DOHH2 (cell line): ENCODE results near the gene LAMTOR3.

Source experiments
- H3F3A ChIP-seq: fragments of 200-600 bp; sonication (generic), shearing (Covaris generic); 2 replicates; pipeline ENCODE4 v1.6.0; 2016; ENCODE audit warnings: antibody characterized with exemption, mild to moderate bottlenecking; ENCODE audit not compliant: control insufficient read depth, insufficient read depth
- H3K27ac ChIP-seq: fragments of 200-600 bp; sonication (generic); 2 replicates; pipeline ENCODE4 v1.5.1; 2014; ENCODE audit warnings: low read depth, mild to moderate bottlenecking, low read length, moderate library complexity
- H3K27me3 ChIP-seq: fragments of 200-600 bp; sonication (generic); 2 replicates; pipeline ENCODE4 v1.6.1; 2014; ENCODE audit warnings: mild to moderate bottlenecking, low read length, mixed read lengths; ENCODE audit not compliant: control insufficient read depth
- H3K36me3 ChIP-seq: fragments of 200-600 bp; sonication (generic); 2 replicates; pipeline ENCODE4 v1.6.1; 2014; ENCODE audit warnings: mild to moderate bottlenecking, low read length, moderate library complexity, mixed read lengths; ENCODE audit not compliant: control insufficient read depth
- H3K4me1 ChIP-seq: fragments of 200-600 bp; sonication (generic); 2 replicates; pipeline ENCODE4 v1.6.1; 2014; ENCODE audit warnings: mild to moderate bottlenecking, low read length, mixed read lengths; ENCODE audit not compliant: control insufficient read depth
- H3K4me2 ChIP-seq: fragments of 200-600 bp; sonication (generic); 2 replicates; pipeline ENCODE4 v1.6.0; 2014; ENCODE audit warnings: mild to moderate bottlenecking, low read length, moderate library complexity
- H3K4me3 ChIP-seq: fragments of 200-600 bp; sonication (generic); 2 replicates; pipeline ENCODE4 v1.5.1; 2014; ENCODE audit warnings: mild to moderate bottlenecking, low read length, mixed read lengths
- H3K79me2 ChIP-seq: fragments of 200-600 bp; sonication (generic); 2 replicates; pipeline ENCODE4 v1.6.1; 2014; ENCODE audit warnings: mild to moderate bottlenecking, low read length, mixed read lengths; ENCODE audit not compliant: control insufficient read depth
- H3K9me2 ChIP-seq: fragments of 200-600 bp; sonication (generic); replicated peaks from 2 replicates; pipeline ENCODE4 v1.6.1; 2014; ENCODE audit warnings: mild to moderate bottlenecking, low read length, mixed read lengths; ENCODE audit not compliant: control insufficient read depth
- H3K9me3 ChIP-seq: fragments of 200-600 bp; sonication (generic); 2 replicates; pipeline ENCODE4 v1.6.1; 2014; ENCODE audit warnings: antibody characterized with exemption, low read length, mixed read lengths; ENCODE audit not compliant: control insufficient read depth, insufficient read depth
- H4K20me1 ChIP-seq: fragments of 200-600 bp; sonication (generic); 2 replicates; pipeline ENCODE4 v1.6.0; 2014; ENCODE audit warnings: low read depth, mild to moderate bottlenecking, antibody characterized with exemption, low read length, moderate library complexity; ENCODE audit not compliant: control insufficient read depth, insufficient read depth
- EZH2phosphoT487 ChIP-seq: fragments of 200-600 bp; sonication (generic); IDR thresholded peaks from 2 replicates; pipeline ENCODE4 v1.6.1; 2017; ENCODE audit warnings: borderline replicate concordance, mild to moderate bottlenecking, antibody characterized with exemption, low read length, moderate library complexity, mixed read lengths
- TF ChIP-seq, protein P1 (sequence below): fragments of 200-600 bp; sonication (generic); IDR thresholded peaks from one replicate; pipeline ENCODE4 v1.5.1; 2014; ENCODE audit warnings: antibody characterized with exemption, mild to moderate bottlenecking, low read depth, low read length; ENCODE audit not compliant: poor library complexity, severe bottlenecking

LAMTOR3 gene

GRCh38 chr4:99860521-99860920 is 33.7 kb downstream of the LAMTOR3 start:
- H3K4me1 ChIP-seq: peaks cover 14% of the 10 kb centered on the region
- H3K27ac ChIP-seq: no peak overlapping the region
- H3K9me2 ChIP-seq: no peaks in the 10 kb centered on the region
- TF ChIP-seq EZH2phosphoT487: no peak
- TF ChIP-seq, protein P1, sequence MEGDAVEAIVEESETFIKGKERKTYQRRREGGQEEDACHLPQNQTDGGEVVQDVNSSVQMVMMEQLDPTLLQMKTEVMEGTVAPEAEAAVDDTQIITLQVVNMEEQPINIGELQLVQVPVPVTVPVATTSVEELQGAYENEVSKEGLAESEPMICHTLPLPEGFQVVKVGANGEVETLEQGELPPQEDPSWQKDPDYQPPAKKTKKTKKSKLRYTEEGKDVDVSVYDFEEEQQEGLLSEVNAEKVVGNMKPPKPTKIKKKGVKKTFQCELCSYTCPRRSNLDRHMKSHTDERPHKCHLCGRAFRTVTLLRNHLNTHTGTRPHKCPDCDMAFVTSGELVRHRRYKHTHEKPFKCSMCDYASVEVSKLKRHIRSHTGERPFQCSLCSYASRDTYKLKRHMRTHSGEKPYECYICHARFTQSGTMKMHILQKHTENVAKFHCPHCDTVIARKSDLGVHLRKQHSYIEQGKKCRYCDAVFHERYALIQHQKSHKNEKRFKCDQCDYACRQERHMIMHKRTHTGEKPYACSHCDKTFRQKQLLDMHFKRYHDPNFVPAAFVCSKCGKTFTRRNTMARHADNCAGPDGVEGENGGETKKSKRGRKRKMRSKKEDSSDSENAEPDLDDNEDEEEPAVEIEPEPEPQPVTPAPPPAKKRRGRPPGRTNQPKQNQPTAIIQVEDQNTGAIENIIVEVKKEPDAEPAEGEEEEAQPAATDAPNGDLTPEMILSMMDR: no peak
- H3K79me2 ChIP-seq: no peaks in the 10 kb centered on the region
- no peaks in the 10 kb centered on the region for H4K20me1 ChIP-seq
- H3K9me3 ChIP-seq: no peaks in the 10 kb centered on the region
- no peaks in the 10 kb centered on the region for H3K27me3 ChIP-seq
- H3K4me3 ChIP-seq: no peak overlapping the region
- peaks cover 5% of the 10 kb centered on the region for H3F3A ChIP-seq
- H3K36me3 ChIP-seq: peaks cover 85% of the 10 kb centered on the region
- H3K4me2 ChIP-seq: no peak overlapping the region

DNA sequence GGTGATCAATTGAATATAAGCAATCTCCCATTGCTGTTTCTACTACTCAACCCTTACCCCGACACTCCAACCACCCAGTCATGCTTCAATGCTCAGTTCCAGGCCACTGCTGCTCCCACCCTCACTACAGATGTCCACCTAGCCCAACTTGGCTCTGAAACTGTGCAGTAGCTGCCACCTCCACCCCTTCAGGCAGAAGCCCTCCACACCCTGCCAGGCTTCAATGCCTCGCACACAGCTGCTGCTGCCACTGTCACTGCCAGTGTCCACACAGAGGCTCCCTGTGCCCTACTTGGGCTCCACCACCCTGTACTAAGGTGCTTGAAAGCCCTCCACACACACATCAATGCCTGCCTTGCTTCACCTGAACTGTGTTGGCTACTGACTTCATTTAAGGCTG is 34.6 kb downstream of the LAMTOR3 start:
- no peaks in the 10 kb centered on the region for H3K79me2 ChIP-seq
- H4K20me1 ChIP-seq: no peaks in the 10 kb centered on the region
- no peak overlapping the region for H3K27ac ChIP-seq
- H3K4me1 ChIP-seq: peaks cover 23% of the 10 kb centered on the region
- H3K36me3 ChIP-seq: peaks cover 85% of the 10 kb centered on the region
- H3K9me3 ChIP-seq: no peaks in the 10 kb centered on the region
- no peaks in the 10 kb centered on the region for H3K27me3 ChIP-seq
- no peak overlapping the region for H3K4me2 ChIP-seq
- peaks cover 5% of the 10 kb centered on the region for H3F3A ChIP-seq
- TF ChIP-seq, protein P1: no peak
- TF ChIP-seq EZH2phosphoT487: no peak
- no peak overlapping the region for H3K4me3 ChIP-seq
- no peaks in the 10 kb centered on the region for H3K9me2 ChIP-seq

GRCh38 chr4:99857307-99857706 is 36.9 kb downstream of the LAMTOR3 start:
- TF ChIP-seq EZH2phosphoT487: no peak
- TF ChIP-seq, protein P1: no peak
- Histone ChIP-seq H3F3A (no peaks in the 10 kb centered on the region; the same call in 1 of the 2 replicates), H3K27ac (no peak overlapping the region), H3K27me3 (no peaks in the 10 kb centered on the region), H3K4me1 (peaks cover 26% of the 10 kb centered on the region), H3K79me2 (no peaks in the 10 kb centered on the region), H3K9me3 (no peaks in the 10 kb centered on the region), H3K4me3 (no peak overlapping the region), H3K4me2 (no peak overlapping the region), H3K36me3 (peaks cover 90% of the 10 kb centered on the region), H4K20me1 (no peaks in the 10 kb centered on the region), H3K9me2 (no peaks in the 10 kb centered on the region)

DNA sequence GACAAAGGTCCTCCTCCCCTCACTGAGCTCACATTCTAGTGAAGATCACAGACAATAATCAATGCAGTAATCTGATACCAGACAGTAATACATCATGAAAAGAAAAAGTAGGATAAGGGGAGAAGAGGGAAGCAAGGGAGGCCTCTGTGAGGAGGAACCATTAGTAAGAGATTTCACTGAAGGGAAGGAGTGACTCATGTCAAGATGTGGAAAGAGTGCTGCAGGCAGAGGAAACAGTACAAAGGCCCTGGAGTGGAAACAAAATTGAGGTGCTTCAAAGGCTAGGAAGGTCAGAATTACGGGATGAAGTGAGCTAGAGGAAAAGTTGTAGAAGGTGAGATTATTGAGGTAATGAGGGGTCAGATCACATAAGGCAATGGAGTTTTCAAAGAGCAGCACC is 38.1 kb downstream of the LAMTOR3 start:
- peaks cover 28% of the 10 kb centered on the region for H3K4me1 ChIP-seq
- no peaks in the 10 kb centered on the region for H4K20me1 ChIP-seq
- H3K4me2 ChIP-seq: no peak overlapping the region
- TF ChIP-seq, protein P1: no peak
- TF ChIP-seq EZH2phosphoT487: no peak
- H3F3A ChIP-seq: no peaks in the 10 kb centered on the region; the same call in 1 of the 2 replicates
- no peaks in the 10 kb centered on the region for H3K9me2 ChIP-seq
- no peaks in the 10 kb centered on the region for H3K79me2 ChIP-seq
- peaks cover 82% of the 10 kb centered on the region for H3K36me3 ChIP-seq
- H3K27ac ChIP-seq: no peak overlapping the region
- H3K4me3 ChIP-seq: no peak overlapping the region
- no peaks in the 10 kb centered on the region for H3K9me3 ChIP-seq
- no peaks in the 10 kb centered on the region for H3K27me3 ChIP-seq
